ENCODE data around the gene RNPEPL1.

GRCh38 chr2:240560480-240561324, 7.6 kb upstream of the RNPEPL1 start:
- no peak for TF ChIP-seq GATA2 (IDR thresholded peaks at IDR 0.05; ENCODE audit: low read depth, low read length)
- TF ChIP-seq GATA3 (IDR thresholded peaks at IDR 0.05; ENCODE audit: low read depth, low read length) = no peak

Data from SH-SY5Y (cell line).